ENCODE measurements around the gene GAGE12G. TPM values are rescaled to one million over a fixed set of nuclear protein-coding genes. Genes with fewer than 3 reads are reported as not detected.
"Not testable (repeated sequence)": the region's sequence is repeated elsewhere in the genome, so short reads cannot be mapped to it uniquely, and the experiment has no call there.

GAGE12G gene, protein sequence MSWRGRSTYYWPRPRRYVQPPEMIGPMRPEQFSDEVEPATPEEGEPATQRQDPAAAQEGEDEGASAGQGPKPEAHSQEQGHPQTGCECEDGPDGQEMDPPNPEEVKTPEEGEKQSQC
- total RNA-seq (2014; rRNA removed) = not detected in 2 replicates
- polyA plus RNA-seq (2012) = not detected

- DNase-seq (ENCODE audit: low read depth) = not testable (repeated sequence)
These were observed at the start of gene GAGE12G for GRCh38 chrX:49570100-49570499. Gene GAGE12G (plus strand): TSS chrX:49570400. CDS start chrX:49571555, 1,155 bp downstream.

DNA sequence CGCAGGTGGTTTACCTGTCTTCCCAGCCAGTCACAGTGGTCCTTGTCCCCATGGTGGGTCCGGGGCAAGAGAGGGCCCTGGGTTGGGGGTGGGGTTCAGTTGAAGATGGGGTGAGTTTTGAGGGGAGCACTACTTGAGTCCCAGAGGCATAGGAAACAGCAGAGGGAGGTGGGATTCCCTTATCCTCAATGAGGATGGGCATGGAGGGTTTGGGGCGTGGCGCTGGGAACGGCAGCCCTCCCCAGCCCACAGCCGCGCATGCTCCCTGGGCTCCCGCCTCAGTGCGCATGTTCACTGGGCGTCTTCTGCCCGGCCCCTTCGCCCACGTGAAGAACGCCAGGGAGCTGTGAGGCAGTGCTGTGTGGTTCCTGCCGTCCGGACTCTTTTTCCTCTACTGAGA is 38.3 kb upstream of the GAGE12G start, which contains the start of gene GAGE12C:
Gene GAGE12C, plus strand, starts transcription at position 301 of the 400 bp plus-strand sequence. CDS start 1,155 bp downstream, outside the sequence.
- DNase-seq (ENCODE audit: low read depth) = not testable (repeated sequence)

DNA sequence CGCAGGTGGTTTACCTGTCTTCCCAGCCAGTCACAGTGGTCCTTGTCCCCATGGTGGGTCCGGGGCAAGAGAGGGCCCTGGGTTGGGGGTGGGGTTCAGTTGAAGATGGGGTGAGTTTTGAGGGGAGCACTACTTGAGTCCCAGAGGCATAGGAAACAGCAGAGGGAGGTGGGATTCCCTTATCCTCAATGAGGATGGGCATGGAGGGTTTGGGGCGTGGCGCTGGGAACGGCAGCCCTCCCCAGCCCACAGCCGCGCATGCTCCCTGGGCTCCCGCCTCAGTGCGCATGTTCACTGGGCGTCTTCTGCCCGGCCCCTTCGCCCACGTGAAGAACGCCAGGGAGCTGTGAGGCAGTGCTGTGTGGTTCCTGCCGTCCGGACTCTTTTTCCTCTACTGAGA is 28.8 kb upstream of the GAGE12G start, which contains the start of gene GAGE12D:
Gene GAGE12D, plus strand, starts transcription at position 301 of the 400 bp plus-strand sequence. CDS start 1,155 bp downstream, outside the sequence.
- not testable (repeated sequence) for DNase-seq (ENCODE audit: low read depth)

DNA sequence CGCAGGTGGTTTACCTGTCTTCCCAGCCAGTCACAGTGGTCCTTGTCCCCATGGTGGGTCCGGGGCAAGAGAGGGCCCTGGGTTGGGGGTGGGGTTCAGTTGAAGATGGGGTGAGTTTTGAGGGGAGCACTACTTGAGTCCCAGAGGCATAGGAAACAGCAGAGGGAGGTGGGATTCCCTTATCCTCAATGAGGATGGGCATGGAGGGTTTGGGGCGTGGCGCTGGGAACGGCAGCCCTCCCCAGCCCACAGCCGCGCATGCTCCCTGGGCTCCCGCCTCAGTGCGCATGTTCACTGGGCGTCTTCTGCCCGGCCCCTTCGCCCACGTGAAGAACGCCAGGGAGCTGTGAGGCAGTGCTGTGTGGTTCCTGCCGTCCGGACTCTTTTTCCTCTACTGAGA is 19.2 kb upstream of the GAGE12G start, which contains the start of gene GAGE12E:
Gene GAGE12E, plus strand, starts transcription at position 301 of the 400 bp plus-strand sequence. CDS start 1,155 bp downstream, outside the sequence.
- not testable (repeated sequence) for DNase-seq (ENCODE audit: low read depth)

GRCh38 chrX:49560542-49560941 is 9.7 kb upstream of the GAGE12G start, which contains the start of gene GAGE12F:
Gene GAGE12F (plus strand): TSS chrX:49560842. CDS start chrX:49561997, 1,155 bp downstream.
- not testable (repeated sequence) for DNase-seq (ENCODE audit: low read depth)

- DNase-seq (ENCODE audit: low read depth) = not testable (repeated sequence)
These were observed 1.5 kb upstream of the GAGE12G start for GRCh38 chrX:49568728-49569127.

DNA sequence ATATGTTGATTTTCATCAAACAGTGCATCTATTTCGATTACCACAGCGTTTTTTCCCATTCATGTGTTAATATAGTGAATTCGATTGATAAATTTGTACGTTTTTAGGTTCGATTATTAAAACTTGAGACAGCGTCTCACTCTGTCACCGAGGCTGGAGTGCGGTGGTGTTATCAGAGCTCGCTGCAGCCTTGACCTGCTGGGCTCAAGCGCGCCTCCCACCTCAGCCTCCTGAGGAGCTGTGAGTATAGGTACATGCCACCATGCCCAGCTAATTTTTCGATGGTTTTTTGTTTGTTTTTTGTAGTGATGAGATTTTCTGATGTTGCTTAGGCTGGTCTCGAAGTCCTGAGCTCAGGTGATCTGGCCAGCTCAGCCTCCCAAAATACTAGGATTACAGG is 1.0 kb upstream of the GAGE12G start:
- DNase-seq (ENCODE audit: low read depth) = not testable (repeated sequence)

DNA sequence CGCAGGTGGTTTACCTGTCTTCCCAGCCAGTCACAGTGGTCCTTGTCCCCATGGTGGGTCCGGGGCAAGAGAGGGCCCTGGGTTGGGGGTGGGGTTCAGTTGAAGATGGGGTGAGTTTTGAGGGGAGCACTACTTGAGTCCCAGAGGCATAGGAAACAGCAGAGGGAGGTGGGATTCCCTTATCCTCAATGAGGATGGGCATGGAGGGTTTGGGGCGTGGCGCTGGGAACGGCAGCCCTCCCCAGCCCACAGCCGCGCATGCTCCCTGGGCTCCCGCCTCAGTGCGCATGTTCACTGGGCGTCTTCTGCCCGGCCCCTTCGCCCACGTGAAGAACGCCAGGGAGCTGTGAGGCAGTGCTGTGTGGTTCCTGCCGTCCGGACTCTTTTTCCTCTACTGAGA is 9.4 kb downstream of the GAGE12G start, which contains the start of gene GAGE12H:
Gene GAGE12H, plus strand, starts transcription at position 301 of the 400 bp plus-strand sequence. CDS start 1,155 bp downstream, outside the sequence.
- not testable (repeated sequence) for DNase-seq (ENCODE audit: low read depth)

DNA sequence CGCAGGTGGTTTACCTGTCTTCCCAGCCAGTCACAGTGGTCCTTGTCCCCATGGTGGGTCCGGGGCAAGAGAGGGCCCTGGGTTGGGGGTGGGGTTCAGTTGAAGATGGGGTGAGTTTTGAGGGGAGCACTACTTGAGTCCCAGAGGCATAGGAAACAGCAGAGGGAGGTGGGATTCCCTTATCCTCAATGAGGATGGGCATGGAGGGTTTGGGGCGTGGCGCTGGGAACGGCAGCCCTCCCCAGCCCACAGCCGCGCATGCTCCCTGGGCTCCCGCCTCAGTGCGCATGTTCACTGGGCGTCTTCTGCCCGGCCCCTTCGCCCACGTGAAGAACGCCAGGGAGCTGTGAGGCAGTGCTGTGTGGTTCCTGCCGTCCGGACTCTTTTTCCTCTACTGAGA is 19.0 kb downstream of the GAGE12G start, which contains the start of gene GAGE2A:
Gene GAGE2A, plus strand, starts transcription at position 301 of the 400 bp plus-strand sequence. CDS start 1,155 bp downstream, outside the sequence.
- not testable (repeated sequence) for DNase-seq (ENCODE audit: low read depth)

GRCh38 chrX:49589769-49590478 is 19.7 kb downstream of the GAGE12G start:
- DNase-seq (ENCODE audit: low read depth) = not testable (repeated sequence)

DNA sequence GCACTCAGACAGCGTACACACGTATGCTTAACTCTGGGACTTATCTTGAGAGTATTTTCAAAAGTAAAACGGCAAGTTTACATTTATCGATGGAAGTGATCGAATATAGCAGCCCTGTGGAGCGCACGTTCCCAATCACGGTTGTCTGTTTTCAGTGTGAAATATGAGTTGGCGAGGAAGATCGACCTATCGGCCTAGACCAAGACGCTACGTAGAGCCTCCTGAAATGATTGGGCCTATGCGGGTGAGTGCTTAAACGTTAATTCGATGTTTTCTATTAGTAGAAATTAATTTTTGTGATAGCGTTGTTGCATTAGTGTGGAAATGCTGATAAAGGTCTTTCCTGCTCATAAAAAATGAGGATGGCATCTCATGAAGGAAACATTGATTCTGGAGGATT is 20.3 kb downstream of the GAGE12G start:
- not testable (repeated sequence) for DNase-seq (ENCODE audit: low read depth)

DNA sequence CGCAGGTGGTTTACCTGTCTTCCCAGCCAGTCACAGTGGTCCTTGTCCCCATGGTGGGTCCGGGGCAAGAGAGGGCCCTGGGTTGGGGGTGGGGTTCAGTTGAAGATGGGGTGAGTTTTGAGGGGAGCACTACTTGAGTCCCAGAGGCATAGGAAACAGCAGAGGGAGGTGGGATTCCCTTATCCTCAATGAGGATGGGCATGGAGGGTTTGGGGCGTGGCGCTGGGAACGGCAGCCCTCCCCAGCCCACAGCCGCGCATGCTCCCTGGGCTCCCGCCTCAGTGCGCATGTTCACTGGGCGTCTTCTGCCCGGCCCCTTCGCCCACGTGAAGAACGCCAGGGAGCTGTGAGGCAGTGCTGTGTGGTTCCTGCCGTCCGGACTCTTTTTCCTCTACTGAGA is 28.5 kb downstream of the GAGE12G start, which contains the start of gene GAGE1:
Gene GAGE1, plus strand, starts transcription at position 301 of the 400 bp plus-strand sequence. CDS start 1,155 bp downstream, outside the sequence.
- DNase-seq (ENCODE audit: low read depth) = not testable (repeated sequence)

DNA sequence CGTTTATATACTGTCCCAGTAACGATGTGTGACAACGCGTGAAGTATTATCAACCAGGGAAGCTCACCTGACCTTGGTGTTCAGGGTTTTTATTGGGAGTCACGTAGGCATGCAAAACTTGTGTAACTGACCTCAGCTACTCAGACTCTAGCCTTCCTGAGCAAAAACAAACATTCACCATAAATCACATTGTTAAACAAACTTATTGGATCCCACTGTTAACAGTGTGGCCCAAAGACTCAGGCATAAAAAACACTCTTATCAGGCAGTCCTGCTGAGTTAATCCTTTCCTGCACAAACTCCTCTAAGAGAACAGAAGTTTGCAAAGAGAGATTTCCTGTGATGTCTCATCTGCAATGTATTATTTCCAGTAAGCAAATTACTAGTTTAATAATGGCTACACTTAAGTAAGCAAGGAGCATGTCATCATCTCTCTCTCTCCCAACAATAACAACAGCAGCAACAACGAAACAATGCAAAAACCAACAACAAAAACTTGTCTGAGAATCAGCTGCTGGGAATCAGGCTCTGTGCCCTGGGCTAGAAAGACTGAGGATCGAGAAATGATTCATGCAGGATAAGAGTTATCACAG is 40.6 kb downstream of the GAGE12G start:
- DNase-seq (ENCODE audit: low read depth) = no peak

DNA sequence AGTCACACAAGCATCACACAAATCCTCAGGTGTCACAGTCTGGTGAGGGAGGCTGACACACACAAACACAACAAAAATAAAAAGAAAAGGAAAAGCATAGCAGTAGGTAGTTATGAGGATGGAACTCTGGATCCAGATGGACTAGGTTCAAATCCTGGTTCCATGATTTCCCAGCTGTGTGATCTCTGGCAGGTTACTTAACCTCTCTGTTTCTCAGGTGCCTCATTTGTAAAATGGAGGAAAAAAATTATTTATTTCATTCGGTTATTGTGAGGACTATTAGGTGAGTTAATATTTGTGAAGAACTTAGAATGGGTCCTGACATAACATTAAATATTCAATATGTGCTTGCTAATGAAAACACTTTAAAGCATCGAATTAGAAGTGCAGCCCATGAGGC is 48.4 kb downstream of the GAGE12G start:
- DNase-seq (ENCODE audit: low read depth) = no peak

Other genes with a start within 250 kb of the GAGE12G start
- not detected in 2 replicates for gene GAGE12J, start 248.4 kb upstream of the GAGE12G start, total RNA-seq (2014; rRNA removed)
- gene GAGE13, start 238.8 kb upstream of the GAGE12G start, total RNA-seq (2014; rRNA removed) = not detected in 2 replicates
- not detected in 2 replicates for gene GAGE12C, start 38.2 kb upstream of the GAGE12G start, total RNA-seq (2014; rRNA removed)
- gene GAGE12D, start 28.7 kb upstream of the GAGE12G start, total RNA-seq (2014; rRNA removed) = not detected in 2 replicates
- not detected in 2 replicates for gene GAGE12E, start 19.1 kb upstream of the GAGE12G start, total RNA-seq (2014; rRNA removed)
- gene GAGE12F, start 9.6 kb upstream of the GAGE12G start, total RNA-seq (2014; rRNA removed) = not detected in 2 replicates
- gene GAGE12H, start 9.5 kb downstream of the GAGE12G start, total RNA-seq (2014; rRNA removed) = not detected in 2 replicates
- not detected in 2 replicates for gene GAGE2A, start 19.1 kb downstream of the GAGE12G start, total RNA-seq (2014; rRNA removed)
- not detected in 2 replicates for gene GAGE1, start 28.6 kb downstream of the GAGE12G start, total RNA-seq (2014; rRNA removed)
- gene PAGE1, start 125.6 kb downstream of the GAGE12G start, total RNA-seq (2014; rRNA removed) = not detected in 2 replicates

Data from LHCN-M2 (cell line).